GM23338 (cell line): ENCODE measurements around the gene TATDN3.

Experiments
- CREB1 ChIP-seq: fragments of 250-450 bp; sonication (Bioruptor Pico); IDR thresholded peaks from 2 replicates; pipeline ENCODE4 v1.5.0; 2020; ENCODE audit warnings: low read depth, mild to moderate bottlenecking, moderate library complexity
- EZH2phosphoT487 ChIP-seq: fragments of 200-600 bp; sonication (generic); IDR thresholded peaks from one replicate; pipeline ENCODE4 v1.8.1; 2018; ENCODE audit warnings: antibody characterized with exemption; ENCODE audit not compliant: unreplicated experiment
- JUNB ChIP-seq: IDR thresholded peaks from one replicate; pipeline ENCODE4 v1.6.1; 2016; ENCODE audit warnings: antibody characterized with exemption; ENCODE audit not compliant: unreplicated experiment
- POLR2AphosphoS5 ChIP-seq: IDR thresholded peaks from 2 replicates; pipeline ENCODE4 v1.6.1; 2016; ENCODE audit warnings: antibody characterized with exemption, low read depth
- TF ChIP-seq, protein P1 (sequence below): IDR thresholded peaks from one replicate; pipeline ENCODE4 v1.6.1; 2018; ENCODE audit warnings: antibody characterized with exemption; ENCODE audit not compliant: unreplicated experiment
- TF ChIP-seq, protein P2 (sequence below), 2 experiments: fragments of 200-600 bp in 1 of 2; sonication (generic) in 1 of 2; conservative IDR thresholded peaks; 2 replicates each; pipeline versions ENCODE4 v1.5.1 to v1.6.1; 2016 to 2017; ENCODE audit warnings: antibody characterized with exemption in 2 of 2, low read depth in 2 of 2, mild to moderate bottlenecking in 2 of 2, moderate library complexity in 1 of 2
- TF ChIP-seq, protein P3 (sequence below): IDR thresholded peaks from 2 replicates; pipeline ENCODE4 v1.6.1; 2016; ENCODE audit warnings: antibody characterized with exemption

DNA sequence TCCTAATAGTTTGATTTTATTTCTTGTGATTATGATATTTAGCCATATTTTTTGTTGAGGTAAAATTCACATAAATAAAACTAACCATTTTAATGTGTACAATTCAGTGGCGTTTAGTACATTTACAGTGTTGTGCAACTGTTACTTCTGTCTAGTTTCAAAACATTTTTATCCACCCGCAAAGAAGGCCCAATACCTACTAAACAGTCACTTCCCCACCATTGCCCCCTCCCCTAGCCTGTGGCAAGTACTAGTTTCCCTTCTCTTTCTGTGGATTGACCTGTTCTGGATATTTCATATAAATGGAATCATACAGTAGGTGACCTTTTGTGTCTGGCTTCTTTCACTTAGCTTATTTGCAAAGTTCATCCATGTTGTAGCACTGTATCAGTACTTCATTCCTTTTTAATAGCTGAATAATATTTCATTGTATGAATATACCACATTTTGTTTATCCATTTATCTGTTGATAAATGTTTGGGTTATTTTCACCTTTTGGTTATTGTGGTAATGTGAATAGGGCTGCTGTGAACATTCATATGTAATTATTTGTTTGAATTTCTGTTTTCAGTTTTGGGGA is 70.5 kb downstream of the TATDN3 start:
- TF ChIP-seq, protein P1, sequence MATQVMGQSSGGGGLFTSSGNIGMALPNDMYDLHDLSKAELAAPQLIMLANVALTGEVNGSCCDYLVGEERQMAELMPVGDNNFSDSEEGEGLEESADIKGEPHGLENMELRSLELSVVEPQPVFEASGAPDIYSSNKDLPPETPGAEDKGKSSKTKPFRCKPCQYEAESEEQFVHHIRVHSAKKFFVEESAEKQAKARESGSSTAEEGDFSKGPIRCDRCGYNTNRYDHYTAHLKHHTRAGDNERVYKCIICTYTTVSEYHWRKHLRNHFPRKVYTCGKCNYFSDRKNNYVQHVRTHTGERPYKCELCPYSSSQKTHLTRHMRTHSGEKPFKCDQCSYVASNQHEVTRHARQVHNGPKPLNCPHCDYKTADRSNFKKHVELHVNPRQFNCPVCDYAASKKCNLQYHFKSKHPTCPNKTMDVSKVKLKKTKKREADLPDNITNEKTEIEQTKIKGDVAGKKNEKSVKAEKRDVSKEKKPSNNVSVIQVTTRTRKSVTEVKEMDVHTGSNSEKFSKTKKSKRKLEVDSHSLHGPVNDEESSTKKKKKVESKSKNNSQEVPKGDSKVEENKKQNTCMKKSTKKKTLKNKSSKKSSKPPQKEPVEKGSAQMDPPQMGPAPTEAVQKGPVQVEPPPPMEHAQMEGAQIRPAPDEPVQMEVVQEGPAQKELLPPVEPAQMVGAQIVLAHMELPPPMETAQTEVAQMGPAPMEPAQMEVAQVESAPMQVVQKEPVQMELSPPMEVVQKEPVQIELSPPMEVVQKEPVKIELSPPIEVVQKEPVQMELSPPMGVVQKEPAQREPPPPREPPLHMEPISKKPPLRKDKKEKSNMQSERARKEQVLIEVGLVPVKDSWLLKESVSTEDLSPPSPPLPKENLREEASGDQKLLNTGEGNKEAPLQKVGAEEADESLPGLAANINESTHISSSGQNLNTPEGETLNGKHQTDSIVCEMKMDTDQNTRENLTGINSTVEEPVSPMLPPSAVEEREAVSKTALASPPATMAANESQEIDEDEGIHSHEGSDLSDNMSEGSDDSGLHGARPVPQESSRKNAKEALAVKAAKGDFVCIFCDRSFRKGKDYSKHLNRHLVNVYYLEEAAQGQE, result no peak
- TF ChIP-seq, protein P2, sequence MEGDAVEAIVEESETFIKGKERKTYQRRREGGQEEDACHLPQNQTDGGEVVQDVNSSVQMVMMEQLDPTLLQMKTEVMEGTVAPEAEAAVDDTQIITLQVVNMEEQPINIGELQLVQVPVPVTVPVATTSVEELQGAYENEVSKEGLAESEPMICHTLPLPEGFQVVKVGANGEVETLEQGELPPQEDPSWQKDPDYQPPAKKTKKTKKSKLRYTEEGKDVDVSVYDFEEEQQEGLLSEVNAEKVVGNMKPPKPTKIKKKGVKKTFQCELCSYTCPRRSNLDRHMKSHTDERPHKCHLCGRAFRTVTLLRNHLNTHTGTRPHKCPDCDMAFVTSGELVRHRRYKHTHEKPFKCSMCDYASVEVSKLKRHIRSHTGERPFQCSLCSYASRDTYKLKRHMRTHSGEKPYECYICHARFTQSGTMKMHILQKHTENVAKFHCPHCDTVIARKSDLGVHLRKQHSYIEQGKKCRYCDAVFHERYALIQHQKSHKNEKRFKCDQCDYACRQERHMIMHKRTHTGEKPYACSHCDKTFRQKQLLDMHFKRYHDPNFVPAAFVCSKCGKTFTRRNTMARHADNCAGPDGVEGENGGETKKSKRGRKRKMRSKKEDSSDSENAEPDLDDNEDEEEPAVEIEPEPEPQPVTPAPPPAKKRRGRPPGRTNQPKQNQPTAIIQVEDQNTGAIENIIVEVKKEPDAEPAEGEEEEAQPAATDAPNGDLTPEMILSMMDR (conservative IDR thresholded peaks at IDR 0.05; ENCODE audit: low read depth in 2 of 2), result no peak
- TF ChIP-seq, protein P3, sequence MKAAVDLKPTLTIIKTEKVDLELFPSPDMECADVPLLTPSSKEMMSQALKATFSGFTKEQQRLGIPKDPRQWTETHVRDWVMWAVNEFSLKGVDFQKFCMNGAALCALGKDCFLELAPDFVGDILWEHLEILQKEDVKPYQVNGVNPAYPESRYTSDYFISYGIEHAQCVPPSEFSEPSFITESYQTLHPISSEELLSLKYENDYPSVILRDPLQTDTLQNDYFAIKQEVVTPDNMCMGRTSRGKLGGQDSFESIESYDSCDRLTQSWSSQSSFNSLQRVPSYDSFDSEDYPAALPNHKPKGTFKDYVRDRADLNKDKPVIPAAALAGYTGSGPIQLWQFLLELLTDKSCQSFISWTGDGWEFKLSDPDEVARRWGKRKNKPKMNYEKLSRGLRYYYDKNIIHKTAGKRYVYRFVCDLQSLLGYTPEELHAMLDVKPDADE, result no peak
- TF ChIP-seq CREB1 (CRISPR knock-in tag) (no peak), JUNB (no peak), EZH2phosphoT487 (no peak), POLR2AphosphoS5 (no peak)
